ENCODE measurements around the gene ACP3. TPM values are rescaled to one million over a fixed set of nuclear protein-coding genes. Genes with fewer than 3 reads are reported as not detected.

The ACP3 gene
- total and polyA plus RNA-seq, 11 donors = 0.08 to 6.2 (median 0.69) TPM; not detected in 1

DNA sequence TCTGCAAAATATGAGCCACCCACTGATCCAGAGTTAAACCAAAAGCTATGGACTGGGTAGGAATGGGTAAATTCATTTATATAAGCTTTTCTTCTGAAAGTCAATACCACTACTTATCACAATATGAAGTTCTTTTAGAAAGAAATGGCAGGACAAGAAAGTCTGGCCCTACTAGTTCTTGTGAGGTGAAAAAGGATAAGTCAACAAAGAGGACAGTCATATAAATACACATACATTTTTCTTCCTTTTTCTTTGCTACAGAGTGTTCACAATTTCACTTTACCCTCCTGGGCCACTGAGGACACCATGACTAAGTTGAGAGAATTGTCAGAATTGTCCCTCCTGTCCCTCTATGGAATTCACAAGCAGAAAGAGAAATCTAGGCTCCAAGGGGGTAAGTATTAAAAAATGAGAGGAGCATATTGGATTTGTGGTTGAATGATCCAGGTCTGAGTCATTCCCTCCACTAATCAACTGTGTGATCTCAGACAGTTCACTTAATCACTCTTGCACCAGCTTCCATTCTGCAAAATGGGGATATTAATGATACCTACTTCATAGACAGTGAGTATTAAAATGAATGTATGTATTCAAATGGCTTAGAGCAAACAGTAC is 27.6 kb downstream of the ACP3 start:
- TF ChIP-seq POLR2A (IDR thresholded peaks at IDR 0.05) = no peak
- TF ChIP-seq CTCF (IDR thresholded peaks at IDR 0.05) = no peak
- intact Hi-C loops (cut with DNase I) = loop anchor here in 1 of 10 donors (2.0 to 10.0 kb wide), 2 partner anchors 54 to 300 kb away; no protein-coding TSS in a partner anchor
- Histone ChIP-seq H3K27ac (no peak overlapping the region), H3K9me3 (no peaks in the 10 kb centered on the region), H3K36me3 (peaks cover 0 to 12% (median 0%) of the 10 kb centered on the region in 9 donors), H3K27me3 (no peaks in the 10 kb centered on the region), H3K4me1 (peaks cover 0 to 9% (median 0%) of the 10 kb centered on the region in 12 donors), H3K4me3 (no peak overlapping the region)
- ATAC-seq (no peak), DNase-seq (no peak)

DNA sequence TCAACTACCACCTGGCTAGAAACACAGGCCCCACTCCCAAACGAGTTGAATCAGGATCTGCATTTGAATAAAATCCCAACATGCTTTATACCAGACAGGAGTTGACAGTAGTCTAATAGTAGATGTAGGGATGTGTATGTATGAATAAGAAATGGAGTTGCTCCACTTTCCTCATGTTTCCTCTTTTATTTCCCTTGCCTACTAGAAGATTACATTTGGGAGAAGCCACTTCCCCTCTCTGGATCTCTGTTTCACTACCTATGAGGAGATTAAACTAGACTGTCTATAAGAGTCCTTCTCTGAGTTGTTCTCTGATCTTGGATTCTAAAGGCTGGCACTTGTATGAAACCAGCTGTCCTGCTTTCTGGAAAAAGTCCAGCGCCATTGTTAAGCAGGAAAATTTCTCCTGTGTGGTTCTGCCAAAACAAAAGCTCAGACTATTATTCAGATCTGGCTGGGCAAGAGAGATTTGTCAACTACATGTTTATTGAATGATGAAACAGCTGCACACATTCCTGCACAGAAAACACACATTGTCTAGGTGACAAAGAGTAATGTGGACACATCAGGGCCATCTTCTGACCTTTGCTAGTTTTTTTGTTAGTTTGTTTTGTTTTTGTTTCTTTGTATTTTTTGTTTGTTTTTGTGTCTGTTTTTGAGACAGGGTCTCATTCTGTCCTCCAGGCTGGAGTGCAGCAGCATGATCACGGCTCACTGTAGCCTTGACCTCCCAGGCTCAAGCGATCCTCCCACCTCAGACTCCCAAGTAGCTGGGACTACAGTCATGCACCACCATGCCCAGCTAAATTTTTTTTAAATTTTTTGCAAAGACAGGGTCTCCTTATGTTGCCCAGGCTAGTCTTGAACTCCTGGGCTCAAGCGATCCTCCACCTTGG is 29.9 kb downstream of the ACP3 start:
- TF ChIP-seq CTCF (IDR thresholded peaks at IDR 0.05) = no peak
- Histone ChIP-seq H3K27ac (no peak overlapping the region), H3K9me3 (no peaks in the 10 kb centered on the region), H3K27me3 (no peaks in the 10 kb centered on the region), H3K4me3 (no peak overlapping the region), H3K4me1 (peaks cover 0 to 8% (median 0%) of the 10 kb centered on the region in 12 donors), H3K36me3 (peaks cover 0 to 20% (median 0%) of the 10 kb centered on the region in 9 donors)
- DNase-seq = peak in 1 of 5 donors; percentile 11
- WGBS, 4 donors = 69 to 75% (median 71%) methylated on average over 5 of the region's 5 CpGs
- peak in 2 of 4 donors; percentile 12 to 48 for ATAC-seq
- intact Hi-C loops (cut with DNase I) = loop anchor here in 1 of 10 donors (10.0 kb wide), 1 partner anchor 302 kb away; no protein-coding TSS in a partner anchor

DNA sequence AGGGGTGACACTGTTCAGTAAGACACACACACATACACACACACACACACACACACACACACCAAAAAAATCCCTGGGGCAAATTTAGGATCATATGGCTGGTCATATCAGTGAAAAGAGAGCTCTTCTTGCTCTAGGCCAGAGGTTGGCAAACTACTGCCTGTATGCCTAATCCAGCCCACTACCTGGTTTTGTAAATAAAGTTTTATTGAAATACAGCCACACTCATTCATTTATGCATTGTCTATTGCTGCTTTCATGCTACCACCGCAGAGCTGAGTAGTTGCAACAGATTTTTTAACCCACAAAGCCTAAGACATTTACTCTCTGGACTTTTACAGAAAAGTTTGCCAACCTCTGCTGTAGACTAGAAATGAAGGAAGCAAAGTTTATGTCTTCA is 30.6 kb downstream of the ACP3 start:
- ATAC-seq (no peak), DNase-seq (no peak)
- WGBS, 4 donors = 38 to 97% (median 73%) methylated on average over 1 of the region's 1 CpG
- Histone ChIP-seq H3K27me3 (no peaks in the 10 kb centered on the region), H3K4me3 (no peak overlapping the region), H3K4me1 (peaks cover 0 to 6% (median 0%) of the 10 kb centered on the region in 12 donors), H3K36me3 (peaks cover 0 to 20% (median 0%) of the 10 kb centered on the region in 9 donors), H3K27ac (no peak overlapping the region), H3K9me3 (no peaks in the 10 kb centered on the region)
- TF ChIP-seq CTCF (IDR thresholded peaks at IDR 0.05) = no peak
- no peak for TF ChIP-seq POLR2A (IDR thresholded peaks at IDR 0.05)
- intact Hi-C loops (cut with DNase I) = loop anchor here in 1 of 10 donors (10.0 kb wide), 1 partner anchor 303 kb away; no protein-coding TSS in a partner anchor

- Histone ChIP-seq H3K9me3 (no peaks in the 10 kb centered on the region), H3K27me3 (no peaks in the 10 kb centered on the region), H3K27ac (no peak overlapping the region), H3K4me3 (no peak overlapping the region), H3K4me1 (peaks cover 0 to 6% (median 0%) of the 10 kb centered on the region in 12 donors), H3K36me3 (peaks cover 0 to 20% (median 0%) of the 10 kb centered on the region in 9 donors)
- 94 to 100% (median 99%) methylated on average over 1 of the region's 1 CpG for WGBS, 4 donors
- intact Hi-C loops (cut with DNase I) = loop anchor here in 1 of 10 donors (10.0 kb wide), 1 partner anchor 304 kb away; no protein-coding TSS in a partner anchor
- ATAC-seq = no peak
- no peak for DNase-seq
- TF ChIP-seq CTCF (IDR thresholded peaks at IDR 0.05) = no peak
- TF ChIP-seq POLR2A (IDR thresholded peaks at IDR 0.05) = no peak
These were observed 31.3 kb downstream of the ACP3 start for GRCh38 chr3:132348531-132348930.
